GM12801 (cell line): ENCODE measurements around the gene SSBP3.

Source experiments
- TF ChIP-seq, protein P1 (sequence below): IDR thresholded peaks from one replicate; pipeline ENCODE4 v1.5.1; 2011; ENCODE audit warnings: control low read depth; ENCODE audit not compliant: insufficient read length; ENCODE audit errors: extremely low read depth

The SSBP3 gene

GRCh38 chr1:54402896-54403295, 3.3 kb downstream of the SSBP3 start:
- TF ChIP-seq, protein P1, sequence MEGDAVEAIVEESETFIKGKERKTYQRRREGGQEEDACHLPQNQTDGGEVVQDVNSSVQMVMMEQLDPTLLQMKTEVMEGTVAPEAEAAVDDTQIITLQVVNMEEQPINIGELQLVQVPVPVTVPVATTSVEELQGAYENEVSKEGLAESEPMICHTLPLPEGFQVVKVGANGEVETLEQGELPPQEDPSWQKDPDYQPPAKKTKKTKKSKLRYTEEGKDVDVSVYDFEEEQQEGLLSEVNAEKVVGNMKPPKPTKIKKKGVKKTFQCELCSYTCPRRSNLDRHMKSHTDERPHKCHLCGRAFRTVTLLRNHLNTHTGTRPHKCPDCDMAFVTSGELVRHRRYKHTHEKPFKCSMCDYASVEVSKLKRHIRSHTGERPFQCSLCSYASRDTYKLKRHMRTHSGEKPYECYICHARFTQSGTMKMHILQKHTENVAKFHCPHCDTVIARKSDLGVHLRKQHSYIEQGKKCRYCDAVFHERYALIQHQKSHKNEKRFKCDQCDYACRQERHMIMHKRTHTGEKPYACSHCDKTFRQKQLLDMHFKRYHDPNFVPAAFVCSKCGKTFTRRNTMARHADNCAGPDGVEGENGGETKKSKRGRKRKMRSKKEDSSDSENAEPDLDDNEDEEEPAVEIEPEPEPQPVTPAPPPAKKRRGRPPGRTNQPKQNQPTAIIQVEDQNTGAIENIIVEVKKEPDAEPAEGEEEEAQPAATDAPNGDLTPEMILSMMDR = no peak

DNA sequence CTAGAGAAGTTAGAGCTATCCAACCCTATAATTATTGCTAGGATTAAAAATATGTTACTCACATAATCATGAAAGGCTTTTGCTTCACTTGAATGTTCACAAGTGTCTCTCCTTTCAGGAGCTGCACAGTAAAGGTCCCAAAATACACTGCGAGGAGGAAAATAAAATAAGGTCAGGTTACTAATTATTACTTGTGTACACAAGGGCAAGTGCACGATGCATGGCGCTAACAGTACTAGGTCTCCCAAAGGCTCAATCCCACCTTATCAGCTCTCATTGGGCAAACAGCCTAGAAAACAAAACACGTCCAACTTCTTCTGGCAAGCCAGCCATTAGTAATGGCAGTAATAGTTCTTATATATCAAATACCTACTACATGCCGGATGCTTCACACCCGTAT, 4.4 kb downstream of the SSBP3 start:
- TF ChIP-seq, protein P1 = no peak

DNA sequence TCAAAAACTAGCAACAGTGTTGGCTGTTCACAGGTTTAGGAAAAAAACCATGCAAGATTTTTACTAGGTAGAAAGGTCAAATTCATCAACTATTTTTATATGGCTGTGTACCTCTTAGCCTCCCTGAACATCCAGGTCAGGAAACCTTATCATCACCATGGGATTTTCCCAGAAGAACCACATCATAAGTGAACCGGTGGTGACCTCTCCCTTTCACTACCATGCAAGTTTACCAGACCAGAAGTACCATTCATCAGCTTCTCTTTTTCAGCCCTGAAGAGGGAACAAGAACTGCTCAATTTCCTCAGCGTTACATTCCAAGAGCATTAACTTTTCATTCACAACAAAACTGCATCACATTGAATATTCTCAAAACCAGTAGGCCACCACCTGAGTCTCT, 5.9 kb downstream of the SSBP3 start:
- TF ChIP-seq, protein P1 = no peak

DNA sequence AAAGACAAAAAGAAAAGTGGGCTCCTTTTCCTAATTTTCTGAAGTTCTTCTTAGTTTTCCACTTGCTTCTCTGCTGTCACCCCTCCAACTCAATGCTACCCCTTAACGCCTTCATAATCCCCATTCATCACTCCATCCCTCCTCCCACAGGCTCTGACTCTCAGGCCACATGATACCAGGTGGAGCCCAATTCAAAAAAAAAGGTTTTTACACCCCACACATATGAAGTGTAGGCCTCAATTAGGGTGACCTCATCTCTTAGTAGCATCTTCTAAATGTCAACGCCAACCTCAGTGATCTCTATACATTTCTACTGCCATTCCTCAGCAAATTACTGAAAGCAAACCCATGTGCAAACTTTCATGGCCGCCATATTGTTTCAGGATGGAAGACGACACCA, 6.4 kb downstream of the SSBP3 start:
- TF ChIP-seq, protein P1 = no peak

GRCh38 chr1:54398963-54399528, 7.1 kb downstream of the SSBP3 start:
- TF ChIP-seq, protein P1 = no peak

DNA sequence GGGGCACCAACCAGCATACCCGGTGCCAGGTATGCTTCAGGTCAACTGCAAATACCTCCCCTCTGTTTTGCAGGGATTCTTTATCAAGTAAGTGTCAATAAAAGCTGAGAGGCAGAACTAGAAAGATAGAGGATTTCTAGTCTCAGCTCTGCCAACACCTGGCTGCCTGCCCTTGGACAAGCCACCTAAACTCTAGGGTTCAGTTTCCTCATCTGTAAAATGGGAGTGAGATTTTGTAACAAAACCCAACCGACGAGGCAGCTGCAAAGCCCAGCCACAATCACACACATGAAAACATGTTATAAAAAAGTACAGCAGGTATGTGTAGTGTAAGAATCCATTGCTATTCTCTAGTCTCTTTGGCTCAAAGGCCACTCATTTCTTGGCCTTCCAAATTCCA, 8.2 kb downstream of the SSBP3 start:
- TF ChIP-seq, protein P1 = no peak

DNA sequence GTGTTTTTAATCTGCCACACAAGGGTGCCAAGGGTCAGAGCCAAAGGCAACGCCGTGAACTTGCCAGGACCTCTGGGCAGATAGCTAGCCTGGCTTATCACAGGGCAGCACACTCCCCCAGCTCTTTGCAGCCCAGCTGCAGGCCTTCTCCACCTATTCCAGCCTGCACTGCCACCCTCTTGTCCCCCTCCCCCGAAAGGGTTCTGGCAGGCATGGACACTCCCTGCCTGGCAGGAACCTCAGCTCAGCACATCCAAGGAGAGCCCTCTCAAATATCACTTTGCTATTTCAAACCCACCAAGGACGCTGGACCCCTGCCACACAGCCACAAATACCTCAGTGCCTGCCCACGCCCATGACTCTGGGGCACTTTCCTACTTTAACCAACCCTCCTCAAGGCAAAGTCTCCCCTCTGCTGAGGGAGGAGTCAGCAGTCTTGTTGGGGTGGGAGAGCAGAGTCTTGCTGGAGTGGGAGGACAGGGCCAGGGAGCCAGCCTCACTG, 9.1 kb downstream of the SSBP3 start:
- TF ChIP-seq, protein P1 = no peak
